NCI-H446 (cell line): ENCODE results near the gene ZNF415.
"Not testable (repeated sequence)": the region's sequence is repeated elsewhere in the genome, so short reads cannot be mapped to it uniquely, and the experiment has no call there.

ENCODE experiments used
- DNase-seq, 2 experiments: peaks; one replicate each; lab custom pipeline; 2025; lab: John Stamatoyannopoulos, UW

Gene ZNF415

GRCh38 chr19:53102756-53103233, 29.9 kb downstream of the ZNF415 start:
- DNase-seq = no peak

DNA sequence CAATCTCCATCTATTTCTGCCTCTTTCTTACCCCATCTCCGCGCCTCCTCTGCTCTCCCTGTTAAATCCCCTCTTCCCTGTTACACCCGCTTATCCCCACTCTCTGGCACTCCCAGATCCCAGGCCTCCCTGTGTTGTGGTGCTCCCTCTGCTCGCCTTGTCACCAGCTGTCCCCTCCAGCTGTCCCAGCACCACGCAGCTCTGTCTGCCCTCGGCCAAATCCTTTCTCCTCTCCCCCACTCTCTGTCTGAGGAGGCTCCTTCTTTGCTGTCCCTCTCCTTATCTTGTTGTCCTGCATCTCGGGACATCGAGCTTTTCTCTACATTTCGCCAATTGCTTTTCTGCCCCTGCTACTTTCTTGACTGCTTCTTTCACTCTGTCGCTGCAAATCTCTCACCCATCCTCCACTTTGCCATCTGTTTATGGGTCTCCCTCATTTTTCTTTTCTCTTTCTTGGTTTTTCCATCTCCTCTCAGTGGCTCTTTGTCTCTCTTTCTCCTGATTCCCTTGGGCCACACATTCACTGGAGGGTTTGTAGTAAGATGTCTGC, 30.4 kb downstream of the ZNF415 start:
- no peak for DNase-seq

GRCh38 chr19:53101518-53101917, 31.2 kb downstream of the ZNF415 start:
- no peak for DNase-seq

- DNase-seq = not testable (repeated sequence)
Observed at GRCh38 chr19:53098570-53098969, 34.1 kb downstream of the ZNF415 start.

- DNase-seq = not testable (repeated sequence)
Observed at GRCh38 chr19:53096982-53097690, 35.6 kb downstream of the ZNF415 start.

DNA sequence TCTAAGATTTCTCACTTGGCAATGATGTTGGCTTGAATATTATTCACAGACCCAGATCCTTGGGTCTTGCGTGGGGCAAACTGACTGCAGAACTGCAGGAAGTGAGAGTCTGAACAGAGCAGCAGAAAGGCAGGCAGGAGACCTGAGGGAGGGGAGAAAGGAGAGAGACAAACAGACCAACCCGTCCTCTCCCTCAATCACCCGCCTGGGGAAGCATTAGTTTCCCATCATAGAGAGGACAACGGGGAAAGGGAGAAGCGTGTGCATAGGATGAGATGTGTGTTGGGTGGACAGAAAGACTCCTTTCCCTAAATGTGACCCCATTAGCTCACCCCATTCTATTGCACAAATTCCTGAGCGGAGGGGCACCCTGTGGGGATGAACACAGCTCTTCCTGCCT, 36.1 kb downstream of the ZNF415 start:
- not testable (repeated sequence) for DNase-seq

DNA sequence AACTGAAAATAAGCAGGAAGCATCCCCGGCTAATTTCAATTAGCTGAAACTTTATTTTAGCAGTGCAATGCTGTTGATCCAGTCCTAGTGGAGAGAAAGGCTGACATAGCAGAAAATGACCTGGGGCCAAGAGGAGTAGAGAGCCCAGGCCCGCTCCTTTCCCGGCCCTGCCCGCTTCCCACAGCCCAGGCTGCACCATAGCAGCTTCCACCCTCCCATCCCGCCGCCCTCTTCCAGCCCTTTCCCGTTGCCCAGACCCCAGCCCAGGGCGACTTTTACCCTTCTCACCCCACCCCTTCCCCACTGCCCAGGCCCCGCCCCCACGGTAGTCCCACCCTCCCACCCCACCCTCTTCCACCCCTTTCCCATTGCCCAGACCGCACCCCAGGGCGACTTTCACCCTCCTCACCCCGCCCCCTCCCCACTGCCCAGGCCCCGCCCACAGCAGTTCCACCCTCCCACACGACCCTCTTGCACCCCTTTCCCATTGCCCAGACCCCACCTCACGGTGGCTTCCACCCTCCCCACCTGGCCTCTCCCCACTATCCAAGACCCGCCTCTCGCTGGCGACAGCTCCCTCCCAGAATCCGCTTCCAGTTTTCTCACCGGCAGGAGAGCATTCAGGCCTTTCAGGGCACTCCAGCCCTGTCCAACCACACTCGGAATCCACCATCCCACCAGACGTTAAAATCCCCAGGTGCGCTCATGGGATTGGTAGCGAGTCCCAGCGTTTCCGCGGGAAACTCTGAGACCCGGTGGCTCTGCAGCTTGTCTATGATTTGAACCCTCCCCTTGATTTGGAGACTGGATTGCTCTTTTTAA, 37.7 kb downstream of the ZNF415 start:
- no peak for DNase-seq

- no peak for DNase-seq
Observed at GRCh38 chr19:53092723-53093122, 40.0 kb downstream of the ZNF415 start.

GRCh38 chr19:53091413-53092254, 41.1 kb downstream of the ZNF415 start:
- DNase-seq = no peak

DNA sequence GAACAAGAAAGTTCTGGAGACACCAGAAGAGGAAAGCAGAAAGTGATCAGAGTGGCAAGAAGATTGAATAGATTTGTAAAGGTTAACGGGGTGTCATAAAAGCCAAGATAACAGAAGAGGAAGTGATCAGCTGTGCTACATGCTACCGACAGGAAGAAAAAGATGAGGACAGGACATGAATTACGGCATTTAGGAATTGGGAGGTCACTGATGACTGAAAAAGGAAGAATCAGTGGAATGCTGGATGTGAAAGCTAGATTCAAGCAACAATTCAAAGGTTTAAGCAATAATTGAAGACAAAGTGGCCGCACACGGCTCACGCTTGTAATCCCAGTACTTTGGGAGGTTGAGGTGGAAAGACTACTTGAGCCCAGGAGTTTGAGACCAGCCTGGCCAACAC, 44.6 kb downstream of the ZNF415 start:
- DNase-seq = no peak

GRCh38 chr19:53086949-53087348, 45.8 kb downstream of the ZNF415 start:
- no peak for DNase-seq

DNA sequence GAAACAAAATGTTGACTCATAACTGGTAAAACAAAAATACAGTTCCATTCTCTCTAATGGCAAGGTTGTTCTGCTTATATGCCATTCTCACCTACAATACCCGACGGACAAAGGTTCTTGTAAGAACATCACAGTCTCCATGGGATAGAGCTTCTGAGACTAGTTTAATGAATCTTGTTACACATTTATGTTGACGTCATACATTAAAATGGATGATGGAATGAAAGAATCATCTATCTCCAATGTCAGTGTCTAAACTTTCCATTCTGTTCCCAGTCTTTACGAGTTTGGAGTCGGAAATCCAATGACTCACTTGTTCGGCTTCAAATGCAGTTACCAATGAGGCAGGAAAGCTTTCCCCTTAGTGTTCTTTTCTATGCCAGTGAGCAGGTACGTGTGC, 47.2 kb downstream of the ZNF415 start:
- DNase-seq = no peak

- DNase-seq = no peak
Observed at GRCh38 chr19:53082929-53083328, 49.8 kb downstream of the ZNF415 start.

DNA sequence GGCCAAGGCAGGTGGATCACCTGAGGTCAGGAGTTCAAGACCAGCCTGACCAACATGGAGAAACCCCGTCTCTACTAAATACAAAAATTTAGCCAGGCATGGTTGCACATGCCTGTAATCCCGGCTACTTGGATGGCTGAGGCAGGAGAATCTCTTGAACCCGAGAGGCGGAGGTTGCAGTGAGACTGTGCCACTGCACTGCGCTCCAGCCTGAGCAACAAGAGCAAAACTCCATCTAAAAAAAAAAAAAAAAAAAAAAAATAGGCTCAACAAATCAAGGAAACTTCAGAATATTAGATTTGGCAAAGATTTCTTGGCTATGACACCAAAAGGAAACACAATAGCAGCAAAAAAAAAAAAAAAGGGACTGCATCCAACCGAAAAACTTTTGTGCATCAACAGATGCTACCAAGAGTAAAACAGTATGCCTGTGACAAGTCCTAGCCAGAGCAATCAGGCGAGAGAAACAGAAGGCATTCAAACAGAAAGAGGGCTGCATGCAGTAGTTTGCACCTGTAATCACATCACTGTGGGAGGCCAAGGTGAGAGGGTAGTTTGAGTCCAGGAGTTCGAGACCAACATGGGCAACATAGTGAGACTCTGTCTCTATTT, 53.3 kb downstream of the ZNF415 start:
- no peak for DNase-seq

DNA sequence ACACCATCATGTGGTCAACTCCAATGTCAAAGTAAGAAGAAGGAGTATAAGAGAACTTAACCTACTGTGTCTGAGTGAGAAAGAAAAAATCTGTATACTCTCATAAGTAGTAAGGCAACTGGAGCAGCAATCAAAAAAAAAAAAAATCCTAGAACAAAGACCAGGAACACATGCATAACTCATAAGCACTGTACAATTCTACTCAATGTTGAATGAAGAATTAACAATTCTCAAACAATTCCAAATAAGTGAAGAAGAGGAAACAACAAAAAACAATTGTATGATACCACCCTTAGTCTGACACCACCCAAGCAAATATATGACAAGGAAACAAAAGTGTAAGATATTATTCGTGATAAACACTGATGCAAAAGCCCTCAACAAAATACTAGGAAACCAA, 54.0 kb downstream of the ZNF415 start:
- no peak for DNase-seq

DNA sequence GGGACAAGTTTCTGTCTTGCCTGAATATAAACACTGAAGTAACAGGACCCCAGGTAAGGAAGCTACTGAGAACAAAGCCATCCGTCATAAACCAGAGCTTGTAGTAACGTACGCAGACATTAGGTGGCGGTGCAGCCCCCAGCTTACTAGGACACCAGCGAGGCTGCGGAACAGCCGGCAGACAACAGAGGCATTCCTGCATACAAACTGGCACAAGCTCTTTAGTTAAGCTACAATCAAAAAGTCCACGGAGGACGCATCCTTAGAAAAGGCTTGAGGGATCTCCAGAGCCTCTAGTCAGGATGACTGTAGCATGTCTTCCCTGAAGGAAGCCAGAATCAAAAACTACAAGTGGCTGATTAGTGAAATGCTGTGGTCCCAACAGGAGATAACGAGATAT, 55.7 kb downstream of the ZNF415 start:
- DNase-seq = no peak

DNA sequence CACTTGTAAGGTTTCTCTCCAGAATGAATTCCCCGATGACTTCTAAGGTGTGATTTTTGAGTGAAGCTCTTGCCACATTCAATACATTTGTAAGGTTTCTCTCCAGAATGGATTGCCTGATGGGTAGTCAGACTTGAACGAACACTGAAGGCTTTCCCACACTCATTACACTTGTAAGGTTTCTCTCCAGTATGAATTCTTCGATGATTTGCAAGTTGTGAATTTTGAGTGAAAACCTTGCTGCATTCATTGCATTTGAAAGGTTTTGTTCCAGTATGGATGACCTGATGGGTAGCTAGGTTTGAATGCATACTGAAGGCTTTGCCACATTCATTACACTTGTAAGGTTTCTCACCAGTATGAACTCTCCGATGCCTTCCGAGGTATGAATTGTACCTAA, 63.9 kb downstream of the ZNF415 start:
- no peak for DNase-seq

DNA sequence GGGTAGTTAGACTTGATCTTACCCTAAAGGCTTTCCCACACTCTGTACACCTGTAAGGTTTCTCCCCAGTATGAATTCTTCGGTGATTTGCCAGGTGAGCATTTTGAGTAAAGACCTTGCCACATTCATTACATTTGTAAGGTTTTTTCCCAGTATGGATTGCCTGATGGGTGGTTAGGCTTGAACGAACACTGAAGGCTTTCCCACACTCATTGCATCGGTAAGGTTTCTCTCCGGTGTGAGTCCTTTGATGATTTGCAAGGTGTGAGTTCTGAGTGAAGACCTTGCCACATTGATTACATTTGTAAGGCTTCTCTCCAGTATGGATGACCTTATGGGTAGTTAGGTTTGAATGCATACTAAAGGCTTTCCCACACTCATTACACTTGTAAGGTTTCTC, 64.5 kb downstream of the ZNF415 start:
- DNase-seq = no peak

GRCh38 chr19:53057904-53058580, 74.7 kb downstream of the ZNF415 start:
- DNase-seq = no peak
